ENCODE results near the gene NIN. TPM values are rescaled to one million over a fixed set of nuclear protein-coding genes. Genes with fewer than 3 reads are reported as not detected.
A peak's percentile ranks its signal among the peaks of the same experiment; 100 is the strongest.

NIN gene
- total RNA-seq, 1 donor from 2014 or later: 27.4 TPM

DNA sequence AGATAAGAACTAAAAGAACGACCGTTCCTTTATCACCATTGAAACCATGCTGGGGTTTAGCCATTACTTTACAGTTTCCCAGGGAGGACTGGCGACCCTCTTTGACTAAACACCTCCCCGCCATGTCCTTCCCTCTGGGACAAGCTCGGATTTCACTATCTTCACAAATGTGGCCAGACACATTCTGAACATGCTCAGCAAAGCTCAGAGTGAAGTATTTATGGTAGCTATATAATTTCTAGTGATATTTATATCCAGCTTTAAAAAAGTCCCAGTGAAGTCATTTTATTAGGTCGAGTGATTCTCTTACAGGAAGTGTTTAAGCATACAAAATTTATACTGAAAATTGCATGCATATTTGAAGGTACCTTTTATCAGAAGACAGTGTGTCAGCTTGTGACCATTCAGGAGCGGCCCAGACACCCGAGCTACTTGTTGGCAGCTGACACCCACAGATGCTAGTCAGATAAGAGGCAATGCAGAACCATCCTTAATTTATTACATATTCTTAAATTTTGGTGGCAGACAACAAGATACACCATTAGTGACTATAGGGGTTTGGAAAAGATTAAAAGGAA, 36.8 kb downstream of the NIN start:
- intact Hi-C loops (cut with micrococcal nuclease): no loop called here
- TF ChIP-seq, protein P1, sequence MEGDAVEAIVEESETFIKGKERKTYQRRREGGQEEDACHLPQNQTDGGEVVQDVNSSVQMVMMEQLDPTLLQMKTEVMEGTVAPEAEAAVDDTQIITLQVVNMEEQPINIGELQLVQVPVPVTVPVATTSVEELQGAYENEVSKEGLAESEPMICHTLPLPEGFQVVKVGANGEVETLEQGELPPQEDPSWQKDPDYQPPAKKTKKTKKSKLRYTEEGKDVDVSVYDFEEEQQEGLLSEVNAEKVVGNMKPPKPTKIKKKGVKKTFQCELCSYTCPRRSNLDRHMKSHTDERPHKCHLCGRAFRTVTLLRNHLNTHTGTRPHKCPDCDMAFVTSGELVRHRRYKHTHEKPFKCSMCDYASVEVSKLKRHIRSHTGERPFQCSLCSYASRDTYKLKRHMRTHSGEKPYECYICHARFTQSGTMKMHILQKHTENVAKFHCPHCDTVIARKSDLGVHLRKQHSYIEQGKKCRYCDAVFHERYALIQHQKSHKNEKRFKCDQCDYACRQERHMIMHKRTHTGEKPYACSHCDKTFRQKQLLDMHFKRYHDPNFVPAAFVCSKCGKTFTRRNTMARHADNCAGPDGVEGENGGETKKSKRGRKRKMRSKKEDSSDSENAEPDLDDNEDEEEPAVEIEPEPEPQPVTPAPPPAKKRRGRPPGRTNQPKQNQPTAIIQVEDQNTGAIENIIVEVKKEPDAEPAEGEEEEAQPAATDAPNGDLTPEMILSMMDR (IDR thresholded peaks at IDR 0.05; ENCODE audit: borderline replicate concordance): no peak
- H3K27ac ChIP-seq (replicated peaks): no peak overlapping the region
- no peak overlapping the region for H3K4me3 ChIP-seq
- H3K36me3 ChIP-seq: peaks cover 12% of the 10 kb centered on the region
- peaks cover 35% of the 10 kb centered on the region for H3K4me1 ChIP-seq
- no peaks in the 10 kb centered on the region for H3K9me3 ChIP-seq (replicated peaks)
- H3K27me3 ChIP-seq (ENCODE audit: low read depth): no peaks in the 10 kb centered on the region
- DNase-seq: no peak

DNA sequence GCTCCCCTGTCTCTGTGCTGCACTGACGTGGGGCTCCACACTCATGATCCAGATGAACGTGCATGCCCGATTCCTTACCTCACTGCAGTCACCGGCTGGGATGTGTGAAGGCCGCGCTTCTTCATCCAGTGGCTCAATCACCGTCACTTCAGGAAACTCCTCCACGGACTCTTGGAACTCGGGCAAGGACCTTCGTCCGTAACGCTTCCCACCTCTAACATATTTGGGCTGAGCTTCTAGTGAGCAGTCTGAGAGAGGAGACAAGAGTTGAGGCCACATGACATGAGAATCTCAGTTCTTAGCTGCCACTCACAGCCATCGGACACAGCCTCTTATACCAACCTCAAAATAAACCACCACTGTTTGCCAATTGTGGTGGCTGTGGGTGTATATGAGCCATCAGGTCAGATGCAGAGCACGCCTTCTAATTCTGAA, 38.3 kb downstream of the NIN start:
- TF ChIP-seq, protein P1 (IDR thresholded peaks at IDR 0.05; ENCODE audit: borderline replicate concordance): no peak
- Histone ChIP-seq H3K9me3 (replicated peaks) (no peaks in the 10 kb centered on the region), H3K27ac (replicated peaks) (peak overlapping the region; percentile 80)

DNA sequence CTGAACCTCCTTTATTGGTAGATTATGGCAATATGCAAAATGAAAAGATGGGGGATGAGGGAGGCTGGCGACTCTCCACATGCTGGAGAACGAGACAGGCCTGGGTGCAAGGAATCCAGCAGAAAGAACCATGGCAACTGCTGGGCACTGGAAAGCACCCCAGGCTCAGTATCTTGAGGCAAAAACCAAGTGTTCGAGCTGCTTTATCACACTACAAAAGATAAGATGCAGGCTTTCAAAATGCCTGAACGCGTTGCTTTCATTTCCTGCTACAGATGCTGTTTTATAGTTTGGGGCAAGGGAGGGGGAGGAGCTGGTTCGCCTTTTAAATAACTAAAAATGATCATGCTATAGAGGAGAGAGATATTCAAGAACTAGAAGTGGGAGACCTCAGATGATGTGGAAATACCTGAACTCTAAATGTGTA, 38.9 kb downstream of the NIN start:
- Histone ChIP-seq H3K36me3 (peaks cover 17% of the 10 kb centered on the region), H3K27ac (replicated peaks) (peak overlapping the region; percentile 80), H3K4me3 (peak overlapping the region; percentile 66), H3K4me1 (peaks cover 56% of the 10 kb centered on the region), H3K27me3 (ENCODE audit: low read depth) (no peaks in the 10 kb centered on the region), H3K9me3 (replicated peaks) (no peaks in the 10 kb centered on the region)
- TF ChIP-seq, protein P1 (IDR thresholded peaks at IDR 0.05; ENCODE audit: borderline replicate concordance): no peak
- DNase-seq: no peak
- intact Hi-C loops (cut with micrococcal nuclease): no loop called here

More for the DNA sequence above, 38.3 kb downstream of the NIN start:
- Histone ChIP-seq H3K36me3 (peaks cover 17% of the 10 kb centered on the region), H3K4me3 (peak overlapping the region; percentile 66), H3K27me3 (ENCODE audit: low read depth) (no peaks in the 10 kb centered on the region), H3K4me1 (peaks cover 50% of the 10 kb centered on the region)
- DNase-seq: no peak
- intact Hi-C loops (cut with micrococcal nuclease): no loop called here

DNA sequence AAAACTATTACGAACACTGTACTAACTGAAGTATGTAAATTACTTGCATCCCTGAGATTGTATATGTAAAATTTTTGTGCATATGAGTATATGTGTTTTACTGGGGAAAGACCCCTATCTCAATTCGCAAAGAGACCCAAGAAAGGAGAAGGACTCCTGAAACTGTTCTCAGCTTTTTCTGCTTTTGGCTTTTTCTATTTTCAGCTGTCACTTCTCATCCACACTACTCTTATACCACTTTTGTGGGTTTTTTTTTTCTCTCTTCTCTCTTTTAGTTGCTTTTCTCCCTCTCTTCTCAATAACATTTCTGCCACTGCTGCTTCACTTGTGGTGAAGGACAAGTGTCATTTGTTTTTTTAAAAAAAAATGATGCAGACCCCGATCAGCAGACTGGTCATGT, 39.8 kb downstream of the NIN start:
- TF ChIP-seq, protein P1 (IDR thresholded peaks at IDR 0.05; ENCODE audit: borderline replicate concordance): no peak
- Histone ChIP-seq H3K4me3 (peak overlapping the region; percentile 66), H3K4me1 (peaks cover 65% of the 10 kb centered on the region), H3K27me3 (ENCODE audit: low read depth) (no peaks in the 10 kb centered on the region), H3K36me3 (peaks cover 17% of the 10 kb centered on the region), H3K9me3 (replicated peaks) (no peaks in the 10 kb centered on the region), H3K27ac (replicated peaks) (peak overlapping the region; percentile 80)
- no peak for DNase-seq
- intact Hi-C loops (cut with micrococcal nuclease): no loop called here

DNA sequence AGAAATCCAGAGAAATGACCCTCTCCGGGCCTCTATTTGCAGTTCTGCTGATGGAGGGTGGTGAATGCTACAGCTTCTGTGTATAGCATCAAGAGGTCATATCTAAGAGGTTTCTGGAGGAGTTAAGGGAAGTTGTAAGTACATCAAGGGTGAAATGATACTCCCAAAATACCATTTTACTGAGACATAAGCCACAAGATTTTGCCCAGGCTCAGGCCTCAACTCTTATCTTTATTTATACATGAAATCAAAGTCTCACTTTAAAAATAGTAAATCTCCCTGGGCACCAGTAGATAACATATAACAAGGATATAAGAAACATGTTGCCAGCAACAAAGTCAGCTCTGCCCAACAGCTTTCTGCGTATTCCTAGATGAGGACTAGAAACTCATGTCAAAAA, 40.4 kb downstream of the NIN start:
- H3K27me3 ChIP-seq (ENCODE audit: low read depth): no peaks in the 10 kb centered on the region
- peaks cover 71% of the 10 kb centered on the region for H3K4me1 ChIP-seq
- H3K4me3 ChIP-seq: peak overlapping the region; percentile 66
- H3K9me3 ChIP-seq (replicated peaks): no peaks in the 10 kb centered on the region
- H3K36me3 ChIP-seq: peaks cover 17% of the 10 kb centered on the region
- TF ChIP-seq, protein P1 (IDR thresholded peaks at IDR 0.05; ENCODE audit: borderline replicate concordance): no peak
- peak overlapping the region; percentile 80 for H3K27ac ChIP-seq (replicated peaks)
- intact Hi-C loops (cut with micrococcal nuclease): no loop called here
- no peak for DNase-seq

All from left ventricle myocardium inferior (tissue), 1 donor.